Hepatocyte (in vitro differentiated cells): ENCODE data around the gene KRT86. TPM values are rescaled to one million over a fixed set of nuclear protein-coding genes. Genes with fewer than 3 reads are reported as not detected.

Experiments used
- DNase-seq: peaks from one replicate; pipeline ENCODE4 v3.0.0-alpha.2; 2016; ENCODE audit warnings: low spot score
- H2AFZ ChIP-seq: fragments of 200-600 bp; sonication (generic); 2 replicates; pipeline ENCODE4 v1.6.0; 2016; ENCODE audit warnings: antibody characterized with exemption, mild to moderate bottlenecking
- H3K27ac ChIP-seq: fragments of 200-600 bp; sonication (generic); 2 replicates; pipeline ENCODE4 v1.5.1; 2016; ENCODE audit warnings: mild to moderate bottlenecking
- H3K27me3 ChIP-seq: fragments of 200-600 bp; sonication (generic); 2 replicates; pipeline ENCODE4 v1.6.1; 2016
- H3K36me3 ChIP-seq: fragments of 200-600 bp; sonication (generic); replicated peaks from 2 replicates; pipeline ENCODE4 v1.5.1; 2016; ENCODE audit warnings: low read depth; ENCODE audit not compliant: insufficient read depth
- H3K4me1 ChIP-seq: fragments of 200-600 bp; sonication (generic); 2 replicates; pipeline ENCODE4 v1.5.1; 2016; ENCODE audit warnings: mild to moderate bottlenecking, moderate library complexity; ENCODE audit not compliant: insufficient read depth
- H3K4me2 ChIP-seq: fragments of 200-600 bp; sonication (generic); 2 replicates; pipeline ENCODE4 v1.6.0; 2016
- H3K4me3 ChIP-seq: fragments of 200-600 bp; sonication (generic); 2 replicates; pipeline ENCODE4 v1.5.1; 2016; ENCODE audit warnings: mild to moderate bottlenecking
- H3K79me2 ChIP-seq: fragments of 200-600 bp; sonication (generic); 2 replicates; pipeline ENCODE4 v1.6.0; 2017; ENCODE audit warnings: mild to moderate bottlenecking
- H3K9me2 ChIP-seq: fragments of 200-600 bp; sonication (generic); replicated peaks from 2 replicates; pipeline ENCODE4 v1.6.0; 2017; ENCODE audit warnings: mild to moderate bottlenecking; ENCODE audit not compliant: insufficient read depth
- H3K9me3 ChIP-seq: fragments of 200-600 bp; sonication (generic); 2 replicates; pipeline ENCODE4 v1.5.1; 2016; ENCODE audit warnings: low read depth, mild to moderate bottlenecking
- H4K20me1 ChIP-seq: fragments of 200-600 bp; sonication (generic); 2 replicates; pipeline ENCODE4 v1.6.0; 2016; ENCODE audit warnings: mild to moderate bottlenecking; ENCODE audit not compliant: insufficient read depth, poor library complexity, severe bottlenecking
- CTCF ChIP-seq: fragments of 200-600 bp; sonication (generic); IDR thresholded peaks from 2 replicates; pipeline ENCODE4 v1.5.1; 2016; ENCODE audit warnings: antibody characterized with exemption, mild to moderate bottlenecking; ENCODE audit not compliant: poor library complexity
- EZH2 ChIP-seq: fragments of 200-600 bp; sonication (generic); IDR thresholded peaks from 2 replicates; pipeline ENCODE4 v1.6.1; 2016; ENCODE audit warnings: antibody characterized with exemption, mild to moderate bottlenecking, borderline replicate concordance
- EZH2phosphoT487 ChIP-seq: fragments of 200-600 bp; sonication (generic); IDR thresholded peaks from one replicate; pipeline ENCODE4 v1.6.1; 2018; ENCODE audit warnings: antibody characterized with exemption, mild to moderate bottlenecking, low read depth, moderate library complexity; ENCODE audit not compliant: unreplicated experiment, severe bottlenecking
- WGBS: methylation state at CpG from one replicate; pipeline ENCODE4 v1.1.6; 2016; ENCODE audit warnings: low lambda C conversion rate; ENCODE audit errors: missing lambda C conversion rate; 5-methylcytosine and 5-hydroxymethylcytosine counted together
- polyA plus RNA-seq: library from polyadenylated mRNA; unstranded; fragments of >200 nt; fragmentation: Nextera tagmentation; extraction: Ambion mirVana; gene quantifications from 2 replicates; pipeline ENCODE4 v1.2.1, GENCODE V29; 2016
- total RNA-seq: library from RNA; depleted of rRNA; stranded (reverse); fragments of >200 nt; gene quantifications from 2 replicates; pipeline ENCODE4 v1.2.3, GENCODE V29; 2014

The KRT86 gene
- total and polyA plus RNA-seq, 2 experiments from 2014 or later: 0.40 TPM; not detected in 1

- peaks cover 40% of the 10 kb centered on the region for H3K27me3 ChIP-seq
- H4K20me1 ChIP-seq: no peaks in the 10 kb centered on the region
- H3K4me3 ChIP-seq: no peak overlapping the region
- no peaks in the 10 kb centered on the region for H3K9me3 ChIP-seq
- H3K4me2 ChIP-seq: no peak overlapping the region
- H3K79me2 ChIP-seq: no peaks in the 10 kb centered on the region
- DNase-seq: no peak
- no peaks in the 10 kb centered on the region for H3K9me2 ChIP-seq
- H3K4me1 ChIP-seq: peaks cover 2% of the 10 kb centered on the region
- no peak for TF ChIP-seq CTCF
- TF ChIP-seq EZH2: no peak
- TF ChIP-seq EZH2phosphoT487: no peak
- H2AFZ ChIP-seq: no peak overlapping the region
- H3K27ac ChIP-seq: no peak overlapping the region
- WGBS: 96% methylated on average over 11 of the region's 11 CpGs
- H3K36me3 ChIP-seq: no peaks in the 10 kb centered on the region
Observed at GRCh38 chr12:52252728-52253343, 21.6 kb upstream of the KRT86 start.

- Histone ChIP-seq H2AFZ (no peak overlapping the region), H4K20me1 (no peaks in the 10 kb centered on the region), H3K4me1 (no peaks in the 10 kb centered on the region), H3K9me3 (no peaks in the 10 kb centered on the region), H3K27me3 (peaks cover 47% of the 10 kb centered on the region), H3K4me2 (no peak overlapping the region), H3K79me2 (no peaks in the 10 kb centered on the region), H3K4me3 (no peak overlapping the region), H3K27ac (no peak overlapping the region), H3K9me2 (no peaks in the 10 kb centered on the region), H3K36me3 (no peaks in the 10 kb centered on the region)
- DNase-seq: no peak
- TF ChIP-seq EZH2: no peak
- no peak for TF ChIP-seq EZH2phosphoT487
- no peak for TF ChIP-seq CTCF
- 90% methylated on average over 14 of the region's 14 CpGs for WGBS
Observed at GRCh38 chr12:52253391-52254179, 20.9 kb upstream of the KRT86 start.

GRCh38 chr12:52254180-52254964 is 20.1 kb upstream of the KRT86 start:
- DNase-seq: no peak
- 95% methylated on average over 10 of the region's 10 CpGs for WGBS
- Histone ChIP-seq H4K20me1 (no peaks in the 10 kb centered on the region), H3K4me2 (no peak overlapping the region), H3K4me3 (no peak overlapping the region), H3K27me3 (peaks cover 55% of the 10 kb centered on the region), H2AFZ (no peak overlapping the region), H3K79me2 (no peaks in the 10 kb centered on the region), H3K27ac (no peak overlapping the region), H3K36me3 (no peaks in the 10 kb centered on the region), H3K9me2 (no peaks in the 10 kb centered on the region), H3K9me3 (no peaks in the 10 kb centered on the region), H3K4me1 (no peaks in the 10 kb centered on the region)
- no peak for TF ChIP-seq CTCF
- TF ChIP-seq EZH2phosphoT487: no peak
- TF ChIP-seq EZH2: no peak
